Measurements from ENCODE around the gene LYST. TPM values are rescaled to one million over a fixed set of nuclear protein-coding genes. Genes with fewer than 3 reads are reported as not detected.

LYST gene
- total and polyA plus RNA-seq, 10 of the 15 experiments (the other 5 are each of a cell fraction or from before 2014, with no cell fraction given), result 3.3 to 28.1 (median 5.6) TPM

GRCh38 chr1:235617808-235618207 lies 248.9 kb downstream of the LYST start:
- no peak for ATAC-seq
- 68% methylated on average over 3 of the region's 3 CpGs for WGBS (ENCODE audit: insufficient coverage, insufficient replicate concordance, low lambda C conversion rate, missing lambda C conversion rate)
- Histone ChIP-seq H3K9ac (ENCODE audit: control insufficient read depth, insufficient read depth, low read length) (no peak overlapping the region), H3K9me3 (replicated peaks; ENCODE audit: control insufficient read depth, insufficient read depth, low read length) (no peaks in the 10 kb centered on the region), H4K20me1 (ENCODE audit: control insufficient read depth, insufficient read depth) (no peaks in the 10 kb centered on the region), H3K4me2 (ENCODE audit: control insufficient read depth, insufficient read depth) (no peak overlapping the region), H3K4me3 (no peak overlapping the region), H3K4me1 (ENCODE audit: control insufficient read depth, insufficient read depth, low read length) (no peaks in the 10 kb centered on the region), H3K27me3 (replicated peaks in 1 of 2; ENCODE audit: control insufficient read depth in 2 of 2, insufficient read depth in 2 of 2, low read length in 1 of 2) (peaks cover 0 to 3% of the 10 kb centered on the region in 2 experiments; a peak in 1 of 4 replicates), H3K36me3 (ENCODE audit: control insufficient read depth in 2 of 2, insufficient read depth in 2 of 2, low read length in 1 of 2) (no peaks in the 10 kb centered on the region), H3K27ac (ENCODE audit: control insufficient read depth, insufficient read depth) (no peak overlapping the region), H2AFZ (ENCODE audit: control insufficient read depth, low read depth, low read length) (no peak overlapping the region), H3K79me2 (ENCODE audit: control insufficient read depth, insufficient read depth, low read length) (no peaks in the 10 kb centered on the region)
- ChIA-PET SMC1A (ENCODE audit: uncharacterized antibody, unreplicated experiment) (no interaction called here), POLR2A (no interaction called here), RAD21 (ENCODE audit: unreplicated experiment) (no interaction called here), CTCF (interaction anchor here (0.6 to 1.4 kb wide), 2 partner anchors 18 to 106 kb away, joined by 3 to 4 read pairs; no protein-coding TSS in a partner anchor)
- DNase-seq (ENCODE audit: low read depth, low spot score), result no peak
- no peak for FAIRE-seq
- BruUV-seq (replicated peaks), result no TSS peak
- intact Hi-C loops (cut with micrococcal nuclease; ENCODE audit: unreplicated experiment), result no loop called here
- no peak for TF ChIP-seq RELB (IDR thresholded peaks at IDR 0.05; ENCODE audit: low read depth)
- no peak for TF ChIP-seq CREB1 (IDR thresholded peaks at IDR 0.05; ENCODE audit: low read depth)
- TF ChIP-seq NRF1 (conservative IDR thresholded peaks at IDR 0.05; ENCODE audit: low read depth, low read length), result no peak
- no peak for TF ChIP-seq TARDBP (IDR thresholded peaks at IDR 0.05; ENCODE audit: borderline replicate concordance)
- TF ChIP-seq BRCA1 (IDR thresholded peaks at IDR 0.05; ENCODE audit: low read depth, low read length), result no peak
- TF ChIP-seq ZBTB11 (CRISPR knock-in tag; IDR thresholded peaks at IDR 0.05), result no peak
- TF ChIP-seq NFIC (IDR thresholded peaks at IDR 0.05; ENCODE audit: low read depth, low read length), result no peak
- no peak for TF ChIP-seq HDAC6 (IDR thresholded peaks at IDR 0.05; ENCODE audit: unreplicated experiment)
- TF ChIP-seq IKZF2 (IDR thresholded peaks at IDR 0.05), result no peak
- no peak for TF ChIP-seq RUNX3 (IDR thresholded peaks at IDR 0.05; ENCODE audit: low read length)
- in situ Hi-C loops (cut with MboI), result no loop called here
